ENCODE data around the gene NPHS1. TPM values are rescaled to one million over a fixed set of nuclear protein-coding genes. Genes with fewer than 3 reads are reported as not detected.

NPHS1 gene
- total and polyA plus RNA-seq, 9 of the 15 experiments (the other 6 are each of a cell fraction or from before 2014, with no cell fraction given) = 0.01 to 0.28 (median 0.14) TPM; not detected in 5

DNA sequence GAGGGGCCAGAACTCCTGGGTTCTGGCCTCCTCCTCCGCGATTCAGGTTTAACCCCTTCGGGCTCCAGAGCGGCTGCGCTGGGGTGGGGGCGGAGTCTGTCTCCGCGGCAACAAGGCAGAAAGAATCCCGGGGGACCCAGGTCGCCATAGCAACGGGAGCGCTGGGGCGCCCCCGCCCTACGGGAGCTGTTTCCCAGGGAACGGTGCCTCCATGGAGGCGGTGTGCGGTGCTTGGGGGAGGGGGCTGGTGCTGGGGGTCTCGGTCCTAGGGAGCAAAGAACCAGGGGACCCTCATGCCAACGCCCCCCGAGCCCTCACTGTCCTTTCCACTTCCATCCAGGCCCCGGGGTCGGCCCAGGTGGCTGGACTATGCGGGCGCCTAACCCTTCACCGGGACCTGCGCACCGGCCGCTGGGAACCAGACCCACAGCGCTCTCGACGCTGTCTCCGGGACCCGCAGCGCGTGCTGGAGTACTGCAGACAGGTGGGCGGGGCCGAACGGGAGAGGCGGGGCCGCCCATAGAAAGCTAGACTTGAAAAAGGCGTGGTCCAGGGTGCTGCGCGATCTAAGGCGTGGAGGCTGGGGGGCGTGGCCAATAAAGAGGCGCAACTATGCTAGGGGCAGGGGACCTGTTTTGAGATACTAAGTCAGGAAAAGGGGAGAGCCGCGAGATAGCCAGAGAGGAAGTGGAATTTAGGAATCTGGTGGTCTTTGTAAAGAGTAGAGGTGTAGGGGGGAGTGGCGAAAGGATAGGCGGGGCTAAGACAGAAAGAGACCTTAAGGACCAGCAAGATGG lies 17.2 kb upstream of the NPHS1 start (continued):
- peak; percentile 53; the same call in 1 of the 2 replicates for TF ChIP-seq XRCC5 (IDR thresholded peaks at IDR 0.05; ENCODE audit: low read depth, low read length)
- TF ChIP-seq, protein P1, sequence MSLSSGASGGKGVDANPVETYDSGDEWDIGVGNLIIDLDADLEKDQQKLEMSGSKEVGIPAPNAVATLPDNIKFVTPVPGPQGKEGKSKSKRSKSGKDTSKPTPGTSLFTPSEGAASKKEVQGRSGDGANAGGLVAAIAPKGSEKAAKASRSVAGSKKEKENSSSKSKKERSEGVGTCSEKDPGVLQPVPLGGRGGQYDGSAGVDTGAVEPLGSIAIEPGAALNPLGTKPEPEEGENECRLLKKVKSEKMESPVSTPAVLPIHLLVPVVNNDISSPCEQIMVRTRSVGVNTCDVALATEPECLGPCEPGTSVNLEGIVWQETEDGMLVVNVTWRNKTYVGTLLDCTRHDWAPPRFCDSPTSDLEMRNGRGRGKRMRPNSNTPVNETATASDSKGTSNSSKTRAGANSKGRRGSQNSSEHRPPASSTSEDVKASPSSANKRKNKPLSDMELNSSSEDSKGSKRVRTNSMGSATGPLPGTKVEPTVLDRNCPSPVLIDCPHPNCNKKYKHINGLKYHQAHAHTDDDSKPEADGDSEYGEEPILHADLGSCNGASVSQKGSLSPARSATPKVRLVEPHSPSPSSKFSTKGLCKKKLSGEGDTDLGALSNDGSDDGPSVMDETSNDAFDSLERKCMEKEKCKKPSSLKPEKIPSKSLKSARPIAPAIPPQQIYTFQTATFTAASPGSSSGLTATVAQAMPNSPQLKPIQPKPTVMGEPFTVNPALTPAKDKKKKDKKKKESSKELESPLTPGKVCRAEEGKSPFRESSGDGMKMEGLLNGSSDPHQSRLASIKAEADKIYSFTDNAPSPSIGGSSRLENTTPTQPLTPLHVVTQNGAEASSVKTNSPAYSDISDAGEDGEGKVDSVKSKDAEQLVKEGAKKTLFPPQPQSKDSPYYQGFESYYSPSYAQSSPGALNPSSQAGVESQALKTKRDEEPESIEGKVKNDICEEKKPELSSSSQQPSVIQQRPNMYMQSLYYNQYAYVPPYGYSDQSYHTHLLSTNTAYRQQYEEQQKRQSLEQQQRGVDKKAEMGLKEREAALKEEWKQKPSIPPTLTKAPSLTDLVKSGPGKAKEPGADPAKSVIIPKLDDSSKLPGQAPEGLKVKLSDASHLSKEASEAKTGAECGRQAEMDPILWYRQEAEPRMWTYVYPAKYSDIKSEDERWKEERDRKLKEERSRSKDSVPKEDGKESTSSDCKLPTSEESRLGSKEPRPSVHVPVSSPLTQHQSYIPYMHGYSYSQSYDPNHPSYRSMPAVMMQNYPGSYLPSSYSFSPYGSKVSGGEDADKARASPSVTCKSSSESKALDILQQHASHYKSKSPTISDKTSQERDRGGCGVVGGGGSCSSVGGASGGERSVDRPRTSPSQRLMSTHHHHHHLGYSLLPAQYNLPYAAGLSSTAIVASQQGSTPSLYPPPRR (CRISPR knock-in tag; IDR thresholded peaks at IDR 0.05; ENCODE audit: borderline replicate concordance) = no peak
- TF ChIP-seq, protein P2, sequence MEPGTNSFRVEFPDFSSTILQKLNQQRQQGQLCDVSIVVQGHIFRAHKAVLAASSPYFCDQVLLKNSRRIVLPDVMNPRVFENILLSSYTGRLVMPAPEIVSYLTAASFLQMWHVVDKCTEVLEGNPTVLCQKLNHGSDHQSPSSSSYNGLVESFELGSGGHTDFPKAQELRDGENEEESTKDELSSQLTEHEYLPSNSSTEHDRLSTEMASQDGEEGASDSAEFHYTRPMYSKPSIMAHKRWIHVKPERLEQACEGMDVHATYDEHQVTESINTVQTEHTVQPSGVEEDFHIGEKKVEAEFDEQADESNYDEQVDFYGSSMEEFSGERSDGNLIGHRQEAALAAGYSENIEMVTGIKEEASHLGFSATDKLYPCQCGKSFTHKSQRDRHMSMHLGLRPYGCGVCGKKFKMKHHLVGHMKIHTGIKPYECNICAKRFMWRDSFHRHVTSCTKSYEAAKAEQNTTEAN (CRISPR knock-in tag; IDR thresholded peaks at IDR 0.05) = no peak
- no peak for TF ChIP-seq PCBP2 (IDR thresholded peaks at IDR 0.05; ENCODE audit: low read depth, low read length, poor library complexity, severe bottlenecking)
- TF ChIP-seq, protein P3, sequence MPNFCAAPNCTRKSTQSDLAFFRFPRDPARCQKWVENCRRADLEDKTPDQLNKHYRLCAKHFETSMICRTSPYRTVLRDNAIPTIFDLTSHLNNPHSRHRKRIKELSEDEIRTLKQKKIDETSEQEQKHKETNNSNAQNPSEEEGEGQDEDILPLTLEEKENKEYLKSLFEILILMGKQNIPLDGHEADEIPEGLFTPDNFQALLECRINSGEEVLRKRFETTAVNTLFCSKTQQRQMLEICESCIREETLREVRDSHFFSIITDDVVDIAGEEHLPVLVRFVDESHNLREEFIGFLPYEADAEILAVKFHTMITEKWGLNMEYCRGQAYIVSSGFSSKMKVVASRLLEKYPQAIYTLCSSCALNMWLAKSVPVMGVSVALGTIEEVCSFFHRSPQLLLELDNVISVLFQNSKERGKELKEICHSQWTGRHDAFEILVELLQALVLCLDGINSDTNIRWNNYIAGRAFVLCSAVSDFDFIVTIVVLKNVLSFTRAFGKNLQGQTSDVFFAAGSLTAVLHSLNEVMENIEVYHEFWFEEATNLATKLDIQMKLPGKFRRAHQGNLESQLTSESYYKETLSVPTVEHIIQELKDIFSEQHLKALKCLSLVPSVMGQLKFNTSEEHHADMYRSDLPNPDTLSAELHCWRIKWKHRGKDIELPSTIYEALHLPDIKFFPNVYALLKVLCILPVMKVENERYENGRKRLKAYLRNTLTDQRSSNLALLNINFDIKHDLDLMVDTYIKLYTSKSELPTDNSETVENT (CRISPR knock-in tag; IDR thresholded peaks at IDR 0.05) = no peak
- no peak for TF ChIP-seq NFRKB (IDR thresholded peaks at IDR 0.05; ENCODE audit: low read depth)
- TF ChIP-seq PCBP1 (IDR thresholded peaks at IDR 0.05; ENCODE audit: low read depth, low read length, poor library complexity, severe bottlenecking) = no peak

All from K562 (cell line).